Suprapubic skin (tissue), 3 donors: ENCODE data around the gene SLC7A9.
"Not testable (repeated sequence)": the region's sequence is repeated elsewhere in the genome, so short reads cannot be mapped to it uniquely, and the experiment has no call there.

ENCODE experiments used
- EP300 ChIP-seq: sonication (generic); formaldehyde crosslinking; IDR thresholded peaks from one replicate; pipeline ENCODE4 v1.6.1; 2017; ENCODE audit warnings: antibody characterized with exemption
- POLR2A ChIP-seq, 2 donors: fragments of 450-650 bp; IDR thresholded peaks; one replicate each; pipeline ENCODE4 v1.6.1; 2017; ENCODE audit warnings: antibody characterized with exemption in 2 of 2, mild to moderate bottlenecking in 2 of 2, moderate library complexity in 2 of 2
- TF ChIP-seq, protein P1 (sequence below), 2 donors: fragments of 200-600 bp in 1 of 2; fragments of 450-650 bp in 1 of 2; sonication (generic) in 1 of 2; IDR thresholded peaks; one replicate each; pipeline ENCODE4 v1.5.1; 2016 to 2019; ENCODE audit warnings: antibody characterized with exemption in 2 of 2, mild to moderate bottlenecking in 1 of 2, moderate library complexity in 1 of 2

DNA sequence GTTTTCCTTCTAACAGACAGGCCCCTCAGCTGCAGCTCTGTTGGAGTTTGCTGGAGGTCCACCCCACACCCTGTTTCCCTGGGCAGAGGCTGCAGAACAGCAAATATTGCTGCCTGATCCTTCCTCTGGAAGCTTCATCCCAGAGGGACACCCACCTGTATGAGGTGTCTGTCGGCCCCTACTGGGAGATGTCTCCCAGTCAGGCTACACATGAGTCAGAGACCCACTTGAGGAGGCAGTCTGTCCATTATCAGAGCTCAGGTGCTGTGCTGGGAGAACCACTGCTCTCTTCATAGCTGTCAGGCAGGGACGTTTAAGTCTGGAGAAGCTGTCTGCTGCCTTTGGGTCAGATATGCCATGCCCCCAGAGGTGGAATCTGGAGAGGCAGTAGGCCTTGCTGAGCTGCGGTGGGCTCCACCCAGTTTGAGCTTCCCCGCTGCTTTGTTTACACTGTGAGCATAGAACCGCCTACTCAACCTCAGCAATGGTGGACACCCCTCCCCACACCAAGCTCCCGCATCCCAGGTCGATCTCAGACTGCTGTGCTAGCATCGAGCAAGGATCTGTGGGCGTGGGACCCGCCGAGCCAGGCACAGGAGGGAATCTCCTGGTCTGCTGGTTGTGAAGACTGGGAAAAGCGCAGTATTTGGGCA, 82.3 kb downstream of the SLC7A9 start:
- TF ChIP-seq, protein P1, sequence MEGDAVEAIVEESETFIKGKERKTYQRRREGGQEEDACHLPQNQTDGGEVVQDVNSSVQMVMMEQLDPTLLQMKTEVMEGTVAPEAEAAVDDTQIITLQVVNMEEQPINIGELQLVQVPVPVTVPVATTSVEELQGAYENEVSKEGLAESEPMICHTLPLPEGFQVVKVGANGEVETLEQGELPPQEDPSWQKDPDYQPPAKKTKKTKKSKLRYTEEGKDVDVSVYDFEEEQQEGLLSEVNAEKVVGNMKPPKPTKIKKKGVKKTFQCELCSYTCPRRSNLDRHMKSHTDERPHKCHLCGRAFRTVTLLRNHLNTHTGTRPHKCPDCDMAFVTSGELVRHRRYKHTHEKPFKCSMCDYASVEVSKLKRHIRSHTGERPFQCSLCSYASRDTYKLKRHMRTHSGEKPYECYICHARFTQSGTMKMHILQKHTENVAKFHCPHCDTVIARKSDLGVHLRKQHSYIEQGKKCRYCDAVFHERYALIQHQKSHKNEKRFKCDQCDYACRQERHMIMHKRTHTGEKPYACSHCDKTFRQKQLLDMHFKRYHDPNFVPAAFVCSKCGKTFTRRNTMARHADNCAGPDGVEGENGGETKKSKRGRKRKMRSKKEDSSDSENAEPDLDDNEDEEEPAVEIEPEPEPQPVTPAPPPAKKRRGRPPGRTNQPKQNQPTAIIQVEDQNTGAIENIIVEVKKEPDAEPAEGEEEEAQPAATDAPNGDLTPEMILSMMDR (IDR thresholded peaks at IDR 0.05): not testable (repeated sequence)
- TF ChIP-seq POLR2A (IDR thresholded peaks at IDR 0.05); EP300: not testable (repeated sequence)
